ENCODE data around the gene RAB9A.
"Not testable (repeated sequence)": the region's sequence is repeated elsewhere in the genome, so short reads cannot be mapped to it uniquely, and the experiment has no call there.

Gene RAB9A, protein sequence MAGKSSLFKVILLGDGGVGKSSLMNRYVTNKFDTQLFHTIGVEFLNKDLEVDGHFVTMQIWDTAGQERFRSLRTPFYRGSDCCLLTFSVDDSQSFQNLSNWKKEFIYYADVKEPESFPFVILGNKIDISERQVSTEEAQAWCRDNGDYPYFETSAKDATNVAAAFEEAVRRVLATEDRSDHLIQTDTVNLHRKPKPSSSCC

GRCh38 chrX:13688958-13689740, at the start of gene RAB9A:
TSS of gene RAB9A (plus strand) at chrX:13689128. CDS start at chrX:13708747, 19,619 bp downstream.
- DNase-seq (ENCODE audit: low read depth) = no peak

- not testable (repeated sequence) for DNase-seq (ENCODE audit: low read depth)
Measured at GRCh38 chrX:13641684-13642083, 47.2 kb upstream of the RAB9A start.

DNA sequence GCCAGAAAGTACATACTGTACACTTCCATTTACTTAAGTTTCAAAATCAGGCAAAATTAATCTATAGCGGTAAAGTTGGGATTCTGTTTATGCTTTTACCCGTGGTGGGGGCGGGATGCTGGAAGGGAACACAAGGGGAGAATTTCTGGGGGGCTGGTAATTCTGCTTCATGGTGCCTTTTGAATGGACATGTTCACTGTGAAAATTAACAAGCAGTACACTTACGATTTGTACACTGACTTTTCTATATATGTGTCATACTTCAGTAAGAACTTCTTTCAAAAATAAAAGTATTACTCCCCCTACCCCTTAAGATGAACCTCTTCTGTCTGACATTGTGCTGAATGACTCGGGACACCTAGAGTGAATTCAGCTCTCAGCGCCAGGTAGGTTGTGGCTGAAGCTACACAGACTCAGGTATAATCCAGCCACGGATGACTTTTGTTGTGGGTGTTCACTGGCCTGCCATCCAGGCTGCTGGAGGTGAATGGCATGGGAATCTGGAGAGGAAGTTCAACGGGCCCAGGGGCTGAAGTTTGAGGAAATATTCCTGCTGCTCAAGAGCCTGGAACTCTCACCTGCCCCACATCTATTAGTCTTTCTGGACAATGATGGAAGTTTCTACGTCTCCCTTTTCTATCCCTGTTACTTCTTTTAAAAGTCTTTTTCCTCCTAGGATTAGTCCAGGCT, 43.3 kb upstream of the RAB9A start:
- no peak for DNase-seq (ENCODE audit: low read depth)

GRCh38 chrX:13646154-13646549, 42.8 kb upstream of the RAB9A start:
- no peak for DNase-seq (ENCODE audit: low read depth)

GRCh38 chrX:13647709-13648212, 41.2 kb upstream of the RAB9A start:
- peak; percentile 16 for DNase-seq (ENCODE audit: low read depth)

DNA sequence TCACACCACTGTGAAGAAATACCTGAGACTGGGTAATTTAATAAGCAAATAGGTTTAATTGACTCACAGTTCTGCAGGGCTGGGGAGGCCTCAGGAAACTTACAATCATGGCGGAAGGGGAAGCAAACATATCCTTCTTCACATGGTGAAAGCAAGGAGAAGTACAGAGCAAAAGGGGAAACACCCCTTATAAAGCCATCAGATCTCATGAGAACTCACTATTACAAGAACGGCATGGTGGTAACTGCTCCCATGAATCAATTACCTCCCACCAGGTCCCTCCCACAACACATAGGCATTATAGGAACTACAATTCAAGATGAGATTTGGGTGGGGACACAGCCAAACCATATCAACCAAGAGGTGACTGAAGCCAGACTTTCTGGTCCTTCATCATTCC, 40.6 kb upstream of the RAB9A start:
- DNase-seq (ENCODE audit: low read depth) = not testable (repeated sequence)

DNA sequence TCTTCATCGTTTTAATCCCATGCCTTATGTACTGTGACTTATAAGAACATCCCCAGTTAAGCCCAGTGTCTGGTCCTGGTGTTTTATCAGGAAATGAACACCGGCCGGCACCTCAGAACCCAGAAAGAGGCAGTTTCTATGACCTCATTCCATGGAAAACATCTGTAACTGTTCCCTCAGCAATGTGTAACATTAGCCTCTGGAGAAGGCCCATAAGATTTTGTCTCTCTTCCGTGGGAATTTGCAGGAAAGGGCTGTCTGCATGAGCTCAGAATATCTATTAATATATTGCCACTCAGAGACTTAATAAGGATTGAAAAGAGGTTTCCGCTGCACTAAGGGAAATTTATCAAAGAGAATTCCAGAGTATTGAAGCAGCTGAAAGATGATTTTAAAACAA, 39.1 kb upstream of the RAB9A start:
- no peak for DNase-seq (ENCODE audit: low read depth)

- no peak for DNase-seq (ENCODE audit: low read depth)
Measured at GRCh38 chrX:13650318-13650717, 38.6 kb upstream of the RAB9A start.

DNA sequence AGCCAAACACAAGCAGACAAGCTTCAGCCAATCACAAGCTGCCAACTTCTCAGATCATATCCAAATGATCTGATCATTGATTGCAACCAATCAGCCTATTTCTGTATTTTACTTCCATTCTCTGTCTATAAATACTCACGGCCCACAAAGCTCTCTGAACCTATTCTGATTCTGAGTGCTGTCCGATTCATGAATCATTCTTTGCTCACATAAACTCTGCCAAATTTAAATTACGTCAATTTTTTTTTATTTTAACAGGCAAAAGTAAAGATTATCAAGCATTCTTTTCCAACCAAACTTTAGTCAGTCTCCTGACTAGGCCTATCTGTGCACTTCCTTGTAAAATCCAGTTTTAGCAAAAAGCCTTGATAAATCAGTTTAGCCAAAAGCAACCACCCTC, 37.8 kb upstream of the RAB9A start:
- DNase-seq (ENCODE audit: low read depth) = no peak

DNA sequence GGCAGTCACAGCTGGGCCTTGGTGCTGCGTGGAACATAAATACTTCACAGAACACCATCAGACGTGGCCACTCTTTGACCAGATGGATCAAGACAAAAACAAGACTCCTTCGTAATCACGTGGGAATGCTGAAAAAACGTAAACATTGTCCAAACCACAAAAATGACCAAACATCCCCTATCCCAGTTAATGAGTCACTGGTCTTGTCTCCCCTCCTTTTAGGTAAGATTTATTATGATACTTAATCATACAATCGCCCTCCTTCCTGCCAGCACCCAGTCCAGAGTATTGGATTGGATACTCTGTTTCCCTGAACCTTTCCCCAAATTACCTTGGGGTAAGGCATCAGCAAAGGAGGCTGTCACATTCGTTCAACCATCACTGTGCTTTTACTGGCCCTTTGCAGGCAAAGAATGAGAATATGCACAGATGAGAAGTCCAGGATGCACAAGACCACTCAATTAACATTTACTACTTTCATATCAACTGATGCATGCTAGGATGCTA, 36.6 kb upstream of the RAB9A start:
- DNase-seq (ENCODE audit: low read depth) = peak; percentile 70

- DNase-seq (ENCODE audit: low read depth) = peak; percentile 75
Measured at GRCh38 chrX:13652850-13653693, 35.9 kb upstream of the RAB9A start, which contains the start of gene TCEANC. TSS of gene TCEANC (plus strand) at chrX:13653141. CDS start at chrX:13662509, 9,368 bp downstream.

DNA sequence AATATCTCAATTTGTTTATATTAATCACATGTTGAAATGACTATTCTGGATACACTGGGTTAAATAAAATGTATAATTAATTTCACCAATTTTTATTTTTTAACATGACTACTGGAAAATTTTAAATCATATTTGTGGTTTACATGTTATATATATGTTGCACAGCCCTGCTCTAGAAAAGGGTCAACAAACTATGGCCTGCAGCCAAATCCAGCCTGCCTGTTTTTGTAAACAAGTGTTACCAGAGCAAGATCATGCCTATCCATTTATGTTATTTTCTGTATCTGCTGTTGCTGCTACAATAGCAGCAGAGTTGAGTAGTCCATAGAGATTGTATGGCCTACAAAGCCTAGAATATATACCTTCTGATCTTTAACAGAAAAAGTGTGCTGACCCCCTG, 34.8 kb upstream of the RAB9A start:
- DNase-seq (ENCODE audit: low read depth) = no peak

DNA sequence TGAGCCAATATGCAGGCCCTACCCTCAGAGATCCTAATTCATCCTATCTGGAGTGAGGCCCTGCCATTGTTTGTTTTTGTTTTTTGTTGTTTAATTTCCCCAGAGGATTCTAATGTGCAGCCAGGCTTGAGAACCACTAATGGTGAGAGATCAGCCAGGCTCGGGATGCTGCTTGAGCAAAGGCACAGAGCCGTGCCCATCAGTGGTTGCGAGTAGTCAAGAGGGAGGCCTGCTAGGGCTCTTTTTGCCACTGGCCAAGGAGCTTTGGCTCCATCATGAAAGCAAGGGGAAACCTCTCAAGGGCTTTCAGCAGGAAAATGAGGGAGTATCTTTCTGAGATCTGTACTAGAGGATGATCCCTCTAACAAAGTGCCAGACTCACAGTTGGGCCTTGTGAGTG, 33.3 kb upstream of the RAB9A start:
- no peak for DNase-seq (ENCODE audit: low read depth)

DNA sequence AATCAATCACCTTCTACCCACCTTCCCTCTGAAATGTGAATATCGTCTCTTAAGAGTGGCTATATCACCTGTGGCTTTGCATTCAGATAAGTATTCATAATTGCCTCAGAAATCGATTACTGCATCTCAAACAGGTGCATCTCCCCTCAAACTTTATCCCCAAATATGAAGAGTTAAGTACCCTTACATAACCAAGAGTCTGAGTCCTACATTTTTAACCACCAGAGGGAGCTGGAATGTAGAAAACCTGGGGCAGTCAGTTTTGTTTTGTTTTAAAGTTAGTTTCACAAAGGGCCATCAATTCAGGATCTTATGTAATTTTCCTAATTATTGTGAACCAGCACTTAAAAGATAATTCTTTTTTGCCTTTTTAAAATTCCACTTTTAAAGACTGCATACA, 30.3 kb upstream of the RAB9A start:
- peak; percentile 23 for DNase-seq (ENCODE audit: low read depth)

GRCh38 chrX:13659063-13659462, 29.9 kb upstream of the RAB9A start:
- DNase-seq (ENCODE audit: low read depth) = peak; percentile 49

- DNase-seq (ENCODE audit: low read depth) = no peak
Measured at GRCh38 chrX:13661735-13662288, 27.1 kb upstream of the RAB9A start.

GRCh38 chrX:13662355-13662791, 26.6 kb upstream of the RAB9A start:
- DNase-seq (ENCODE audit: low read depth) = no peak

- DNase-seq (ENCODE audit: low read depth) = no peak
Measured at GRCh38 chrX:13664020-13664419, 24.9 kb upstream of the RAB9A start.

DNA sequence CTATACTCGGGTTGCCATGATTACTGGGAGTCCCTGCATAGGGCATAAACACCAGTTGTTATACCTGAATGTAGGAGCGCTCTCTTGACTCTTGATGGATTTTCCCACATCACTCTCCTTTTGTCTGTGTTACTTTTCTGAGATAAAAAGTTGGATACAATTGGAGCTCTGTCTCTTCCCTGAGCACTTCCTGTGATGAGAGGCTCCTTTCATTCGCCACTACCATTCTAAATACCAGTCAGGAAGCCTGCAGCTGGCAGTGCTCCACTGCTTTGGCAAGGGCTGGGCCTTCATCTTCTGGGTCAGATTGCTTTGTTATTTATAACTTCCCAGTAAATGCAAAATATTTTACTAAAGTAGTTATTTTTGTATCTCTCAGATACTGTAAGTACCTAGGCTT, 22.1 kb upstream of the RAB9A start:
- DNase-seq (ENCODE audit: low read depth) = no peak

- no peak for DNase-seq (ENCODE audit: low read depth)
Measured at GRCh38 chrX:13667919-13668318, 21.0 kb upstream of the RAB9A start.

GRCh38 chrX:13669246-13669737, 19.6 kb upstream of the RAB9A start:
- DNase-seq (ENCODE audit: low read depth) = peak; percentile 63
